K562 (cell line): Measurements from ENCODE around the gene PTGR1. TPM values are rescaled to one million over a fixed set of nuclear protein-coding genes. Genes with fewer than 3 reads are reported as not detected.
A peak's percentile ranks its signal among the peaks of the same experiment; 100 is the strongest.

Experiments used
- ATAC-seq: fragments of 200-7000 bp; cut with Tn5 transposase; 3 replicates; pipeline ENCODE4 v1.9.1; 2020; ENCODE audit warnings: moderate library complexity
- BruUV-seq: library from RNA; stranded (reverse); fragments of 400-500 nt; replicated peaks from 2 replicates; lab custom pipeline; 2021; lab: Mats Ljungman, UMichigan
- CTCF ChIA-PET: fragments of 300-600 bp; formaldehyde crosslinking; extraction: SDS; loops from one replicate; lab custom pipeline; 2021; ENCODE audit warnings: low intra/inter-chr PET ratio; lab: Yijun Ruan, JAX
- POLR2A ChIA-PET: fragments of 300-600, 350-650 bp; sonication (Branson Sonifier 250); formaldehyde crosslinking; extraction: SDS; loops from one replicate; lab custom pipeline; 2021; ENCODE audit warnings: antibody characterized with exemption, inconsistent platforms; lab: Yijun Ruan, JAX
- DNase-seq, 4 experiments: peaks; one replicate each; pipeline versions ENCODE4 v3.0.0 to v3.0.0-alpha.2; 2011 to 2018; ENCODE audit warnings: low spot score in 3 of 4, mixed read lengths in 3 of 4; ENCODE audit errors: extremely low read depth in 1 of 4
- FAIRE-seq: peaks from 2 replicates; lab custom pipeline; 2011; peaks lifted over from hg19 to GRCh38; lab: Jason Lieb, UNC
- H2AFZ ChIP-seq: 2 replicates; pipeline ENCODE4 v1.6.0; 2011; ENCODE audit warnings: low read depth, low read length, control low read depth, inconsistent platforms
- H3K27ac ChIP-seq: fragments of 200-600 bp; 3 replicates; pipeline ENCODE4 v1.8.0; 2011; ENCODE audit warnings: low read depth, mild to moderate bottlenecking, control low read depth, inconsistent platforms, low read length, moderate library complexity, mixed read lengths; ENCODE audit errors: extremely low read depth
- H3K27me3 ChIP-seq, 2 experiments: fragments of 300-600 bp in 1 of 2; 2 replicates in 1 of 2; 3 replicates in 1 of 2; pipeline versions ENCODE4 v1.6.0 to v1.8.0; 2011; ENCODE audit warnings: inconsistent platforms in 2 of 2, low read length in 2 of 2, mild to moderate bottlenecking in 1 of 2, mixed read lengths in 1 of 2, moderate library complexity in 1 of 2; ENCODE audit not compliant: control insufficient read depth in 2 of 2, insufficient read depth in 2 of 2
- H3K36me3 ChIP-seq: fragments of 300-600 bp; 3 replicates; pipeline ENCODE4 v1.8.0; 2011; ENCODE audit warnings: mild to moderate bottlenecking, low read length, inconsistent platforms; ENCODE audit not compliant: control insufficient read depth, insufficient read depth
- H3K4me1 ChIP-seq, 2 experiments: fragments of 200-600 bp in 1 of 2; replicated peaks in 1 of 2; 2 replicates in 1 of 2; 3 replicates in 1 of 2; pipeline versions ENCODE4 v1.5.1 to v1.8.0; 2011; ENCODE audit warnings: inconsistent platforms in 2 of 2, low read length in 2 of 2, mild to moderate bottlenecking in 1 of 2, mixed read lengths in 1 of 2, moderate library complexity in 1 of 2; ENCODE audit not compliant: control insufficient read depth in 2 of 2, insufficient read depth in 2 of 2
- H3K4me2 ChIP-seq: 2 replicates; pipeline ENCODE4 v1.6.1; 2011; ENCODE audit warnings: low read length, control low read depth, inconsistent platforms, mixed read lengths; ENCODE audit not compliant: insufficient read depth
- H3K4me3 ChIP-seq: fragments of 200-600 bp; sonication (generic), shearing (Covaris generic); 2 replicates; pipeline ENCODE4 v1.5.1; 2016; ENCODE audit warnings: control low read depth, inconsistent platforms
- H3K79me2 ChIP-seq: fragments of 200-600 bp; 3 replicates; pipeline ENCODE4 v1.8.0; 2011; ENCODE audit warnings: low read length, inconsistent platforms; ENCODE audit not compliant: control insufficient read depth, insufficient read depth
- H3K9ac ChIP-seq, 2 experiments: 2 replicates each; pipeline versions ENCODE4 v1.6.0 to v1.6.1; 2011; ENCODE audit warnings: low read depth in 2 of 2, low read length in 2 of 2, control low read depth in 1 of 2, inconsistent platforms in 1 of 2, mild to moderate bottlenecking in 1 of 2, mixed read lengths in 1 of 2; ENCODE audit not compliant: insufficient read depth in 1 of 2
- H3K9me1 ChIP-seq: one replicate; pipeline ENCODE4 v1.6.0; 2011; ENCODE audit warnings: inconsistent platforms, mild to moderate bottlenecking, low read length, moderate library complexity; ENCODE audit not compliant: control insufficient read depth, insufficient read depth
- H3K9me3 ChIP-seq: replicated peaks from 2 replicates; pipeline ENCODE4 v1.5.1; 2011; ENCODE audit warnings: low read depth, low read length, inconsistent platforms; ENCODE audit not compliant: control insufficient read depth, insufficient read depth
- H4K20me1 ChIP-seq: replicated peaks from 2 replicates; pipeline ENCODE4 v1.6.1; 2011; ENCODE audit warnings: low read length, inconsistent platforms, mixed read lengths; ENCODE audit not compliant: control insufficient read depth, insufficient read depth
- CBX3 ChIP-seq, 2 experiments: IDR thresholded peaks; 1 replicate in 1 of 2; 2 replicates in 1 of 2; pipeline ENCODE4 v1.6.1; 2012; ENCODE audit warnings: inconsistent platforms in 2 of 2, low read length in 2 of 2, borderline replicate concordance in 1 of 2, control low read depth in 1 of 2
- EHMT2 ChIP-seq: fragments of 450-650 bp; IDR thresholded peaks from 2 replicates; pipeline ENCODE4 v1.6.1; 2018; ENCODE audit warnings: antibody characterized with exemption
- EWSR1 ChIP-seq: fragments of 450-650 bp; IDR thresholded peaks from 2 replicates; pipeline ENCODE4 v1.6.1; 2018; ENCODE audit warnings: borderline replicate concordance, mild to moderate bottlenecking, low read depth, moderate library complexity; ENCODE audit not compliant: partially characterized antibody
- FOXJ2 ChIP-seq: fragments of 200-800 bp; sonication (Bioruptor generic); IDR thresholded peaks from 2 replicates; pipeline ENCODE4 v1.6.1; 2016; ENCODE audit warnings: missing genetic modification characterization, missing compliant biosample characterization
- FOXM1 ChIP-seq, 2 experiments: fragments of 450-650 bp in 1 of 2; sonication (generic) in 1 of 2; formaldehyde crosslinking in 1 of 2; IDR thresholded peaks; 2 replicates each; pipeline versions ENCODE4 v1.6.1 to v1.9.0; 2017 to 2022; ENCODE audit warnings: low read depth in 2 of 2, mild to moderate bottlenecking in 2 of 2, missing genetic modification reagents in 1 of 2, moderate library complexity in 1 of 2
- FUS ChIP-seq: fragments of 200-400 bp; formaldehyde crosslinking; optimal IDR thresholded peaks from 2 replicates; pipeline ENCODE3; 2017; ENCODE audit warnings: low read depth, low read length
- LCOR ChIP-seq: sonication (generic); formaldehyde crosslinking; IDR thresholded peaks from 2 replicates; pipeline ENCODE4 v1.8.0; 2022; ENCODE audit warnings: mild to moderate bottlenecking, missing genetic modification reagents
- NCOA2 ChIP-seq, 2 experiments: fragments of 450-650 bp; IDR thresholded peaks; 2 replicates each; pipeline ENCODE4 v1.6.1; 2018; ENCODE audit warnings: mild to moderate bottlenecking in 2 of 2, moderate library complexity in 1 of 2; ENCODE audit not compliant: partially characterized antibody in 2 of 2
- NFYB ChIP-seq: IDR thresholded peaks from 2 replicates; pipeline ENCODE4 v1.6.1; 2011; ENCODE audit warnings: mild to moderate bottlenecking, moderate library complexity; ENCODE audit not compliant: insufficient read length; ENCODE audit errors: extremely low read depth
- PBX2 ChIP-seq, 2 experiments: IDR thresholded peaks in 1 of 2; conservative IDR thresholded peaks in 1 of 2; 2 replicates each; pipeline ENCODE4 v1.6.1; 2016; ENCODE audit warnings: low read depth in 2 of 2, mild to moderate bottlenecking in 1 of 2, missing compliant biosample characterization in 1 of 2, missing genetic modification characterization in 1 of 2, moderate library complexity in 1 of 2
- PHTF2 ChIP-seq: fragments of 250-450 bp; sonication (Bioruptor Pico); IDR thresholded peaks from 2 replicates; pipeline ENCODE4 v1.5.0; 2021; ENCODE audit warnings: mild to moderate bottlenecking
- PRPF4 ChIP-seq: fragments of 200-400 bp; formaldehyde crosslinking; IDR thresholded peaks from one replicate; pipeline ENCODE4 v1.6.1; 2017; ENCODE audit warnings: low read length, low read depth, mild to moderate bottlenecking; ENCODE audit not compliant: insufficient read depth, poor library complexity, severe bottlenecking
- RBM25 ChIP-seq: fragments of 200-400 bp; formaldehyde crosslinking; IDR thresholded peaks from 2 replicates; pipeline ENCODE4 v1.6.1; 2018; ENCODE audit warnings: low read length, low read depth, moderate library complexity; ENCODE audit not compliant: severe bottlenecking
- SIRT6 ChIP-seq: IDR thresholded peaks from one replicate; pipeline ENCODE4 v1.6.1; 2012; ENCODE audit warnings: low read depth, mild to moderate bottlenecking, control low read depth, inconsistent platforms, low read length, moderate library complexity
- STAT5A ChIP-seq: IDR thresholded peaks from 2 replicates; pipeline ENCODE4 v1.6.1; 2012; ENCODE audit warnings: low read length, inconsistent platforms, borderline replicate concordance
- USF2 ChIP-seq: sonication (generic); formaldehyde crosslinking; IDR thresholded peaks from 2 replicates; pipeline ENCODE4 v1.5.0; 2020; ENCODE audit warnings: missing genetic modification reagents
- WHSC1 ChIP-seq: IDR thresholded peaks from one replicate; pipeline ENCODE4 v1.6.1; 2012; ENCODE audit warnings: low read length, control low read depth, inconsistent platforms
- ZNF561 ChIP-seq: fragments of 450-650 bp; formaldehyde crosslinking; conservative IDR thresholded peaks from 2 replicates; pipeline ENCODE4 v1.4.0; 2020; ENCODE audit warnings: mild to moderate bottlenecking, moderate library complexity
- ZNF586 ChIP-seq: fragments of 450-650 bp; formaldehyde crosslinking; conservative IDR thresholded peaks from 2 replicates; pipeline ENCODE4 v1.4.0; 2020; ENCODE audit warnings: mild to moderate bottlenecking, moderate library complexity
- ZNF76 ChIP-seq: fragments of 250-450 bp; sonication (Bioruptor Pico); IDR thresholded peaks from 2 replicates; pipeline ENCODE4 v1.4.0; 2020; ENCODE audit warnings: mild to moderate bottlenecking, moderate library complexity, borderline replicate concordance
- WGBS: fragments of 100-300 bp; shearing (Covaris generic); methylation state at CpG from one replicate; pipeline ENCODE4 v1.1.6; 2016; ENCODE audit warnings: low coverage, mixed read lengths; ENCODE audit not compliant: insufficient coverage; ENCODE audit errors: missing lambda C conversion rate; 5-methylcytosine and 5-hydroxymethylcytosine counted together
- in situ Hi-C: fragments of 300-500 bp; cut with MboI; formaldehyde crosslinking; loops from 4 replicates; pipeline ENCODE4 v1.15.0; 2018; ENCODE audit warnings: inconsistent platforms, mixed read lengths
- intact Hi-C: fragments of 100-400 bp; cut with micrococcal nuclease; formaldehyde crosslinking; loops from 2 replicates; pipeline ENCODE4 v1.14.2; 2022
- polyA plus RNA-seq, 8 experiments: library from polyadenylated mRNA; depleted of rRNA in 4 of 8; stranded (reverse) in 5 of 8; unstranded in 3 of 8; fragments of >200 nt; fragmentation: Nextera tagmentation in 2 of 8; fragmentation: Illumina TruSeq in 1 of 8; extraction: Ambion mirVana in 2 of 8; extraction: Trizol in 1 of 8; gene quantifications; 2 replicates each; pipeline versions ENCODE4 v1.2.1 to v1.2.3, GENCODE V29; 2011 to 2014; ENCODE audit warnings: inconsistent platforms in 1 of 8, missing spikeins in 1 of 8
- total RNA-seq, 7 experiments: library from RNA; depleted of rRNA in 6 of 7; stranded (reverse); fragments of >200 nt in 6 of 7; fragmentation: Illumina TruSeq in 2 of 7; extraction: Trizol in 2 of 7; gene quantifications; 2 replicates each; pipeline versions ENCODE4 v1.2.1 to v1.2.3, GENCODE V29; 2011 to 2021; ENCODE audit warnings: low replicate concordance in 1 of 7

The PTGR1 gene
- total and polyA plus RNA-seq, 9 of the 15 experiments (the other 6 are each of a cell fraction or from before 2014, with no cell fraction given): 0.22 TPM; not detected in 8

GRCh38 chr9:111516061-111516465 is 83.4 kb downstream of the PTGR1 start:
- H2AFZ ChIP-seq: peak overlapping the region; percentile 62
- TF ChIP-seq PRPF4 (no peak), EHMT2 (no peak), RBM25 (peak; percentile 7), SIRT6 (no peak), FOXM1 (IDR thresholded peaks at IDR 0.05; ENCODE audit: low read depth) (peak; percentile 74; the same call in 1 of the 2 replicates), FOXM1 (CRISPR knock-in tag; IDR thresholded peaks at IDR 0.05; ENCODE audit: low read depth) (no peak), ZNF586 (CRISPR knock-in tag) (no peak), WHSC1 (no peak), ZNF561 (CRISPR knock-in tag) (no peak), PHTF2 (no peak), FOXJ2 (tag) (no peak), STAT5A (no peak), FUS (no peak), EWSR1 (no peak), NFYB (peak; percentile 15), ZNF76 (CRISPR knock-in tag) (no peak), USF2 (CRISPR knock-in tag) (no peak), NCOA2 (IDR thresholded peaks at IDR 0.05; ENCODE audit: partially characterized antibody in 2 of 2) (no peak), PBX2 (CRISPR knock-in tag; IDR thresholded peaks at IDR 0.05; ENCODE audit: low read depth) (no peak), PBX2 (tag; conservative IDR thresholded peaks at IDR 0.05; ENCODE audit: low read depth) (no peak), CBX3 (IDR thresholded peaks at IDR 0.05; ENCODE audit: borderline replicate concordance in 1 of 2, low read length in 2 of 2) (no peak), LCOR (CRISPR knock-in tag) (no peak)

More at GRCh38 chr9:111516061-111516465, 83.4 kb downstream of the PTGR1 start:
- Histone ChIP-seq H3K36me3 (no peaks in the 10 kb centered on the region), H3K4me2 (no peak overlapping the region), H3K4me1 (no peaks in the 10 kb centered on the region), H3K79me2 (no peaks in the 10 kb centered on the region), H3K27me3 (peaks cover 3 to 19% of the 10 kb centered on the region in 2 experiments; a peak in 3 of 5 replicates), H3K9me1 (no peaks in the 10 kb centered on the region), H3K9me3 (no peaks in the 10 kb centered on the region), H3K4me3 (no peak overlapping the region), H3K9ac (no peak overlapping the region), H4K20me1 (no peaks in the 10 kb centered on the region), H3K27ac (no peak overlapping the region)
- no TSS peak for BruUV-seq
- peak; percentile 44 for FAIRE-seq
- 0% methylated on average over 2 of the region's 2 CpGs for WGBS
- peak; percentile 87 for ATAC-seq
- POLR2A ChIA-PET: interaction anchor here (1.0 to 2.4 kb wide), 2 partner anchors 12 to 33 kb away, joined by 3 to 6 read pairs; no protein-coding TSS in a partner anchor
- in situ Hi-C loops: no loop called here
- CTCF ChIA-PET: no interaction called here
- intact Hi-C loops: no loop called here
- peak in 1 of 4 experiments; percentile 25 for DNase-seq
